Rectal smooth muscle tissue (tissue), 1 donor: ENCODE results near the gene EEFSEC.

Source experiments
- H3K27ac ChIP-seq: one replicate; pipeline ENCODE4 v1.7.0; 2013; ENCODE audit warnings: low read depth, low read length, inconsistent platforms
- H3K27me3 ChIP-seq: one replicate; pipeline ENCODE4 v1.7.0; 2013; ENCODE audit warnings: low read length; ENCODE audit not compliant: control insufficient read depth, insufficient read depth
- H3K36me3 ChIP-seq: one replicate; pipeline ENCODE4 v1.7.0; 2013; ENCODE audit warnings: low read length; ENCODE audit not compliant: control insufficient read depth, insufficient read depth
- H3K4me1 ChIP-seq: one replicate; pipeline ENCODE4 v1.7.0; 2013; ENCODE audit warnings: low read length; ENCODE audit not compliant: control insufficient read depth, insufficient read depth
- H3K4me3 ChIP-seq: one replicate; pipeline ENCODE4 v1.7.0; 2013; ENCODE audit warnings: low read length
- H3K9ac ChIP-seq: one replicate; pipeline ENCODE4 v1.7.0; 2013; ENCODE audit warnings: low read length

EEFSEC gene

DNA sequence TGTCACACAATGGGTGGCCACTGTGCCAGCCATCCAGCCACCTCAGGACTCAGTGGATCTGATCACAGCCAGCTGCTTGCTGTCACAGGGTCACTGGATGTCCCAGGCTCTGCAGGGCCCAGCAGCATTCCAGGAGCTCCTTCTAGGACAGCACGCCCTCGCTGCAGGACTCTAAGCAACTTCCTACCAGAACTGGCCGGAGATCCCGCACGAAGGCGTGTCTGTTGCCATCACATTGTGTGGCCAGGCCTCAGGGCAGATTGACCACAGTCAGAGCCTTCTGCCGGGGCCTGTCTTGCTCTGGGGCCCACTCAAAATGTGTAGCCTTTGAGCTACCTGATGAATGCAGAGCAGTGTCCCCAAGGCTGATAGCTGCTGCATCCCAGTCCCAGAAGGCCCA is 288.8 kb downstream of the EEFSEC start:
- Histone ChIP-seq H3K4me1 (no peaks in the 10 kb centered on the region), H3K9ac (no peak overlapping the region), H3K36me3 (no peaks in the 10 kb centered on the region), H3K27ac (no peak overlapping the region), H3K27me3 (peaks cover 4% of the 10 kb centered on the region), H3K4me3 (no peak overlapping the region)

DNA sequence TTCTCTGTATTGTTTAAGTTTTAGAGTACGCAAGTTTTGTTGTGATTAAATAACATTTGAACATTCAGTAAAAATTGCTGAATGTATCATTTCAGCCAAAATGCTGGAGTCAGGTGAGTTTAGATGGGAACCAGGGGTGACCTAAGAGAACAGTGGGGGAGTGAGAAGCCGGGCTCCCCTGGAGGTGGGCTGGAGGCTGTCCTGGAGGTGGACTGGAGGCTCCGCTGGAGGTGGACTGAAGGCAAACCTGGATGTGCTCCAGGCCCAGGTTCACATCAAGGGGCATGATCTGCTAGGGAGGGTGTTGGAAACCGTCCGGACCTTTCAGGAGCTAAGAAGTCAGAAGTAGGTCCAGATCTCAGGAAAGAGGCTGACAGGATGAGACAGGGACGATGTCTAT is 289.7 kb downstream of the EEFSEC start:
- no peaks in the 10 kb centered on the region for H3K4me1 ChIP-seq
- H3K4me3 ChIP-seq, result no peak overlapping the region
- H3K27me3 ChIP-seq, result peaks cover 6% of the 10 kb centered on the region
- H3K36me3 ChIP-seq, result no peaks in the 10 kb centered on the region
- H3K9ac ChIP-seq, result no peak overlapping the region
- H3K27ac ChIP-seq, result no peak overlapping the region

GRCh38 chr3:128443771-128444170 is 290.5 kb downstream of the EEFSEC start:
- Histone ChIP-seq H3K36me3 (no peaks in the 10 kb centered on the region), H3K9ac (no peak overlapping the region), H3K4me3 (no peak overlapping the region), H3K4me1 (no peaks in the 10 kb centered on the region), H3K27ac (no peak overlapping the region), H3K27me3 (peaks cover 2% of the 10 kb centered on the region)

DNA sequence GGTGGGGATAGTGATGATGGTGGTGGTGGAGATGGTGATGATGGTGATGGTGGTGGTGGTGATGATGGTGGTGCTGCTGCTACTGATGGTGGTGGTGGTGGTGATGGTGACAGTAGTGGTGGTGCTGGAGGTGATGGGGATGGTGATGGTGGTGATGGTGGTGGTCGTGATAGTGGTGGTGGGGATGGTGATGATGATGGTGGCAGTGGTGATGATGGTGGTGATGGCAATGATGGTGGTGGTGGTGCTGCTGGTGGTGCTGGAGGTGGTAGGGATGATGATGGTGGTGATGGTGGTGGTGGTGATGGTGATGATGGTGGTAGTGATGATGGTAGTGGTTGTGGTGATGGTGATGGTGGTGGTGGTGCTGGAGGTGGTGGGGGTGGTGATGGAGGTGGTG is 292.1 kb downstream of the EEFSEC start:
- Histone ChIP-seq H3K27ac (no peak overlapping the region), H3K4me3 (no peak overlapping the region), H3K4me1 (no peaks in the 10 kb centered on the region), H3K36me3 (no peaks in the 10 kb centered on the region), H3K27me3 (peaks cover 2% of the 10 kb centered on the region), H3K9ac (no peak overlapping the region)

DNA sequence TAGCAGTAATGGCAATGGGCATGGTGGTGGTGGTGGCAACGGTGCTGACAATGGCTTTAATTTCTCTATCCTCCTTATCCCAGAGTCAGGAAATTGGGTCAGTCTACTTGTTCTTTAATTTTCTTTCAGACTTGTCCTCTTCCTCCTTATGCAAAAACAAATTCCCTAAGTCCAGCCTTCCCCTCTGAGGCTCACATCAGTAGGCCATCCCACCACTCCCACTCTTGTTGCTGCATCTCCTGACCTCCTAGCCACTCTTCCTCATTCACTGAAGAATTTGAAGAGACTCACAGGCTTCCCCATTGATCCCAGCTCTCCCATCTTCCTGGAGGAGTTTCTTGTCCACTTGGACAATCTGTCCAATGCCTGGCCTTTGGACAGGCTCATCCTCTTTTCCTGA is 293.5 kb downstream of the EEFSEC start:
- Histone ChIP-seq H3K4me1 (no peaks in the 10 kb centered on the region), H3K9ac (no peak overlapping the region), H3K27ac (no peak overlapping the region), H3K4me3 (no peak overlapping the region), H3K36me3 (no peaks in the 10 kb centered on the region), H3K27me3 (peaks cover 2% of the 10 kb centered on the region)

DNA sequence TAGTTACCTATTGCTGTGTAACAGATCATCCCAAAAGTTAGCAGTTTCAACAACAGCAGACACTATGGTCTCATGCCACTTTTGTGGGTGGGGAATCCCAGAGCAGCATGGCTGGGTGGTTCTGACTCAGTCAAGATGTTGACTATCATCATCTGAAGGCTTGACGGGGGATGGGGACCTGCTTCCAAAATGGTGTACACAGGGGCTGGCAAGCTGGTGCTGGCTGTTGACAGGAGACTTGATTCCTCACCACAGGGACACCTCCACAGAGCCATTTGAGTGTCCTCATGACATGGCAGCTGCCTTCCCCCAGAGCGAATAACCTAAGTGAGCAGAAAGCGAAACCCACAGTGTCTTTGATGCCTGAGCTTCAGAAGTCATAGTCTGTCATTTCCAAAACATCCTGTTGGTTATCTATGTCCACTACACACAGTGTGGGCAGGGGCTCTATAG is 294.3 kb downstream of the EEFSEC start:
- Histone ChIP-seq H3K27ac (no peak overlapping the region), H3K9ac (no peak overlapping the region), H3K4me3 (no peak overlapping the region), H3K36me3 (no peaks in the 10 kb centered on the region), H3K4me1 (no peaks in the 10 kb centered on the region), H3K27me3 (peaks cover 2% of the 10 kb centered on the region)

GRCh38 chr3:128448491-128448890 is 295.2 kb downstream of the EEFSEC start:
- no peaks in the 10 kb centered on the region for H3K4me1 ChIP-seq
- H3K27me3 ChIP-seq, result peaks cover 2% of the 10 kb centered on the region
- no peak overlapping the region for H3K4me3 ChIP-seq
- no peaks in the 10 kb centered on the region for H3K36me3 ChIP-seq
- no peak overlapping the region for H3K27ac ChIP-seq
- no peak overlapping the region for H3K9ac ChIP-seq

- H3K4me3 ChIP-seq, result no peak overlapping the region
- no peaks in the 10 kb centered on the region for H3K4me1 ChIP-seq
- H3K27ac ChIP-seq, result no peak overlapping the region
- peaks cover 2% of the 10 kb centered on the region for H3K27me3 ChIP-seq
- no peak overlapping the region for H3K9ac ChIP-seq
- H3K36me3 ChIP-seq, result no peaks in the 10 kb centered on the region
Measured at GRCh38 chr3:128449111-128449638, 295.9 kb downstream of the EEFSEC start.

- no peak overlapping the region for H3K27ac ChIP-seq
- no peaks in the 10 kb centered on the region for H3K36me3 ChIP-seq
- peaks cover 3% of the 10 kb centered on the region for H3K27me3 ChIP-seq
- no peaks in the 10 kb centered on the region for H3K4me1 ChIP-seq
- H3K9ac ChIP-seq, result no peak overlapping the region
- H3K4me3 ChIP-seq, result no peak overlapping the region
Measured at GRCh38 chr3:128452120-128452519, 298.8 kb downstream of the EEFSEC start.

- no peaks in the 10 kb centered on the region for H3K4me1 ChIP-seq
- no peak overlapping the region for H3K9ac ChIP-seq
- H3K36me3 ChIP-seq, result no peaks in the 10 kb centered on the region
- H3K27ac ChIP-seq, result no peak overlapping the region
- no peak overlapping the region for H3K4me3 ChIP-seq
- peaks cover 2% of the 10 kb centered on the region for H3K27me3 ChIP-seq
Measured at GRCh38 chr3:128452678-128453275, 299.5 kb downstream of the EEFSEC start.

- Histone ChIP-seq H3K4me3 (no peak overlapping the region), H3K4me1 (no peaks in the 10 kb centered on the region), H3K9ac (no peak overlapping the region), H3K36me3 (no peaks in the 10 kb centered on the region), H3K27me3 (peaks cover 2% of the 10 kb centered on the region), H3K27ac (no peak overlapping the region)
Measured at GRCh38 chr3:128453501-128454309, 300.4 kb downstream of the EEFSEC start.

- Histone ChIP-seq H3K4me1 (no peaks in the 10 kb centered on the region), H3K4me3 (no peak overlapping the region), H3K27me3 (peaks cover 2% of the 10 kb centered on the region), H3K36me3 (no peaks in the 10 kb centered on the region), H3K9ac (no peak overlapping the region), H3K27ac (no peak overlapping the region)
Measured at GRCh38 chr3:128454310-128454618, 301.0 kb downstream of the EEFSEC start.

DNA sequence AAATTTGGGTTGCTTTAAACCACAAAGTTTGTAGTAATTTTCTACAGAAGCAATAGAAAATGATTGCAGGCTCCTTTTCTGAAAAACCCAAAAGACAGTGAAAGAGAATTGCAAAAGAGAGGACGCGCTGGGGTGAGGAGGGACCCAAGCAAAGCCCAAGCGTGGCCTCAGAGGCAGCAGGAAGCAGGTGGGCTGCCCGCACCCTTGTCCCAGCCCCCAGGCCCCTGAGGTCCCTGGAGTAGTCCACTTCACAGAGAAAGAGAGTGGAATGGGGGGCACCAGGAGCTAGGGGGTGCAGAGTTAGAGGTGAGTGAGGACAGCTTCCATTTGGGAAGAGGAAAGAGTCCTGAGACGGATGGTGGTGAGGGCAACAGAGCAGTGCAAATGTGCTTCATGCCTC is 301.8 kb downstream of the EEFSEC start:
- Histone ChIP-seq H3K27me3 (peaks cover 2% of the 10 kb centered on the region), H3K9ac (no peak overlapping the region)

More for the DNA sequence above, 301.8 kb downstream of the EEFSEC start:
- Histone ChIP-seq H3K4me3 (no peak overlapping the region), H3K36me3 (no peaks in the 10 kb centered on the region), H3K27ac (no peak overlapping the region), H3K4me1 (no peaks in the 10 kb centered on the region)
